ENCODE results near the gene KRTCAP2.

KRTCAP2 gene

GRCh38 chr1:155126556-155127104 lies 46.5 kb downstream of the KRTCAP2 start:
- Histone ChIP-seq H3K4me3 (ENCODE audit: low read length) (peak overlapping the region; percentile 39), H3K9me3 (ENCODE audit: low read length) (no peaks in the 10 kb centered on the region), H3K27me3 (ENCODE audit: insufficient read depth, low read length) (peaks cover 62% of the 10 kb centered on the region), H3K4me1 (ENCODE audit: insufficient read depth, low read length) (peaks cover 42% of the 10 kb centered on the region), H3K36me3 (ENCODE audit: insufficient read depth, low read length) (no peaks in the 10 kb centered on the region), H2AFZ (ENCODE audit: low read depth, low read length) (peak overlapping the region; percentile 2)

GRCh38 chr1:155125946-155126555 lies 47.1 kb downstream of the KRTCAP2 start:
- Histone ChIP-seq H3K9me3 (ENCODE audit: low read length) (no peaks in the 10 kb centered on the region), H2AFZ (ENCODE audit: low read depth, low read length) (peak overlapping the region; percentile 2), H3K4me3 (ENCODE audit: low read length) (peak overlapping the region; percentile 39), H3K4me1 (ENCODE audit: insufficient read depth, low read length) (peaks cover 42% of the 10 kb centered on the region), H3K36me3 (ENCODE audit: insufficient read depth, low read length) (no peaks in the 10 kb centered on the region), H3K27me3 (ENCODE audit: insufficient read depth, low read length) (peaks cover 66% of the 10 kb centered on the region)

GRCh38 chr1:155125511-155125945 lies 47.6 kb downstream of the KRTCAP2 start:
- Histone ChIP-seq H3K4me3 (ENCODE audit: low read length) (no peak overlapping the region), H3K27me3 (ENCODE audit: insufficient read depth, low read length) (peaks cover 66% of the 10 kb centered on the region), H3K36me3 (ENCODE audit: insufficient read depth, low read length) (no peaks in the 10 kb centered on the region), H3K9me3 (ENCODE audit: low read length) (no peaks in the 10 kb centered on the region), H2AFZ (ENCODE audit: low read depth, low read length) (no peak overlapping the region), H3K4me1 (ENCODE audit: insufficient read depth, low read length) (peaks cover 41% of the 10 kb centered on the region)

GRCh38 chr1:155124503-155125463 lies 48.3 kb downstream of the KRTCAP2 start:
- Histone ChIP-seq H3K4me1 (ENCODE audit: insufficient read depth, low read length) (peaks cover 34% of the 10 kb centered on the region), H3K27me3 (ENCODE audit: insufficient read depth, low read length) (peaks cover 70% of the 10 kb centered on the region), H3K4me3 (ENCODE audit: low read length) (no peak overlapping the region), H3K9me3 (ENCODE audit: low read length) (no peaks in the 10 kb centered on the region), H3K36me3 (ENCODE audit: insufficient read depth, low read length) (no peaks in the 10 kb centered on the region), H2AFZ (ENCODE audit: low read depth, low read length) (no peak overlapping the region)

GRCh38 chr1:155123801-155124200 lies 49.3 kb downstream of the KRTCAP2 start:
- Histone ChIP-seq H3K36me3 (ENCODE audit: insufficient read depth, low read length) (no peaks in the 10 kb centered on the region), H3K4me1 (ENCODE audit: insufficient read depth, low read length) (peaks cover 24% of the 10 kb centered on the region), H3K27me3 (ENCODE audit: insufficient read depth, low read length) (peaks cover 64% of the 10 kb centered on the region), H3K4me3 (ENCODE audit: low read length) (no peak overlapping the region), H2AFZ (ENCODE audit: low read depth, low read length) (no peak overlapping the region), H3K9me3 (ENCODE audit: low read length) (no peaks in the 10 kb centered on the region)

- no peak overlapping the region for H3K4me3 ChIP-seq (ENCODE audit: low read length)
- H3K4me1 ChIP-seq (ENCODE audit: insufficient read depth, low read length) = peaks cover 11% of the 10 kb centered on the region
- no peak overlapping the region for H2AFZ ChIP-seq (ENCODE audit: low read depth, low read length)
- no peaks in the 10 kb centered on the region for H3K36me3 ChIP-seq (ENCODE audit: insufficient read depth, low read length)
- peaks cover 55% of the 10 kb centered on the region for H3K27me3 ChIP-seq (ENCODE audit: insufficient read depth, low read length)
- H3K9me3 ChIP-seq (ENCODE audit: low read length) = no peaks in the 10 kb centered on the region
Observed at GRCh38 chr1:155122308-155122707, 50.8 kb downstream of the KRTCAP2 start.

GRCh38 chr1:155121249-155121648 lies 51.9 kb downstream of the KRTCAP2 start:
- Histone ChIP-seq H3K27me3 (ENCODE audit: insufficient read depth, low read length) (peaks cover 51% of the 10 kb centered on the region), H3K9me3 (ENCODE audit: low read length) (no peaks in the 10 kb centered on the region), H2AFZ (ENCODE audit: low read depth, low read length) (no peak overlapping the region), H3K4me3 (ENCODE audit: low read length) (no peak overlapping the region), H3K36me3 (ENCODE audit: insufficient read depth, low read length) (no peaks in the 10 kb centered on the region), H3K4me1 (ENCODE audit: insufficient read depth, low read length) (no peaks in the 10 kb centered on the region)

GRCh38 chr1:155120253-155120652 lies 52.9 kb downstream of the KRTCAP2 start:
- Histone ChIP-seq H3K4me3 (ENCODE audit: low read length) (no peak overlapping the region), H2AFZ (ENCODE audit: low read depth, low read length) (no peak overlapping the region), H3K36me3 (ENCODE audit: insufficient read depth, low read length) (no peaks in the 10 kb centered on the region), H3K9me3 (ENCODE audit: low read length) (no peaks in the 10 kb centered on the region), H3K27me3 (ENCODE audit: insufficient read depth, low read length) (peaks cover 49% of the 10 kb centered on the region), H3K4me1 (ENCODE audit: insufficient read depth, low read length) (no peaks in the 10 kb centered on the region)
